Measurements from ENCODE around the gene PTPRN2. TPM values are rescaled to one million over a fixed set of nuclear protein-coding genes. Genes with fewer than 3 reads are reported as not detected.

The PTPRN2 gene
- total and polyA plus RNA-seq, 2 of the 13 experiments (the other 11 are each of a cell fraction or from before 2014, with no cell fraction given): 2.5 to 24.2 TPM

DNA sequence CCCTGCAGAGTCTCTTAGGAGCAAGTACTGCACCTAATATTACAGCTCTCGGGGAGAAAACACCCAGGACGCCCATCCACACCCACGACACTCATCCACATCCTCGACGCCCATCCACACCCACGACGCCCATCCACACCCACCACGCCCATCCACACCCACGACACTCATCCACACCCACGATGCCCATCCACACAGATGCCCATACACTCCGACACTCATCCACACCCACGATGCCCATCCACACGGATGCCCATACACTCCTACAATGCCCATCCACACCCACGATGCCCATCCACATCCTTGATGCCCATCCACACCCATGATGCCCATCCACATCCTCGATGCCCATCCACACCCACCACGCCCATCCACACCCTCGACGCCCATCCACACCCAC is 503.1 kb downstream of the PTPRN2 start:
- Histone ChIP-seq H3K4me2 (ENCODE audit: low read depth, low read length) (no peak overlapping the region), H3K27me3 (ENCODE audit: control insufficient read depth in 1 of 2, insufficient read depth in 2 of 2, low read length in 2 of 2) (no peaks in the 10 kb centered on the region), H3K9ac (ENCODE audit: insufficient read depth, low read depth, low read length) (no peak overlapping the region), H3K4me1 (ENCODE audit: insufficient read depth, low read length) (peaks cover 12% of the 10 kb centered on the region), H3K9me3 (ENCODE audit: low read length) (no peaks in the 10 kb centered on the region), H2AFZ (ENCODE audit: low read length) (no peak overlapping the region), H3K36me3 (replicated peaks in 1 of 2; ENCODE audit: control insufficient read depth in 1 of 2, insufficient read depth in 2 of 2, low read length in 2 of 2) (no peaks in the 10 kb centered on the region; a peak in 1 of 5 replicates), H3K4me3 (replicated peaks in 1 of 3; ENCODE audit: insufficient read depth in 1 of 3, low read depth in 2 of 3, low read length in 3 of 3) (no peak overlapping the region), H4K20me1 (ENCODE audit: insufficient read depth, low read length) (0 out of 2 replicates have a peak, but pooled peaks cover 3% of the 10 kb centered on the region), H3K79me2 (ENCODE audit: insufficient read depth, low read length) (no peaks in the 10 kb centered on the region), H3K27ac (ENCODE audit: extremely low read length, insufficient read depth, low read length) (no peak overlapping the region)
- no TSS peak for BruUV-seq (replicated peaks)
- ChIA-PET CTCF (ENCODE audit: low intra/inter-chr PET ratio, low total read pairs) (no interaction called here), POLR2A (no interaction called here)
- intact Hi-C loops (cut with micrococcal nuclease; ENCODE audit: unreplicated experiment) (no loop called here), in situ Hi-C loops (cut with HindIII; ENCODE audit: extremely low pct_ligation_motif_present, low pct_unique_long_range_greater_than_20kb) (no loop called here)
- ATAC-seq: no peak
- TF ChIP-seq HNRNPL (IDR thresholded peaks at IDR 0.05; ENCODE audit: low read depth, low read length) (peak; percentile 52; the same call in 1 of the 2 replicates), SP5 (CRISPR knock-in tag; IDR thresholded peaks at IDR 0.05; ENCODE audit: borderline replicate concordance, low read depth) (no peak)
- TF ChIP-seq, protein P1, sequence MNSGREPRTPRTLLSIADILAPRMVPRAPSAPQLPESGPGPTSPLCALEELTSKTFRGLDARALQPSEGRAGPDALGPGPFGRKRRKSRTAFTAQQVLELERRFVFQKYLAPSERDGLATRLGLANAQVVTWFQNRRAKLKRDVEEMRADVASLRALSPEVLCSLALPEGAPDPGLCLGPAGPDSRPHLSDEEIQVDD (CRISPR knock-in tag; IDR thresholded peaks at IDR 0.05; ENCODE audit: borderline replicate concordance): no peak
- no peak for DNase-seq (ENCODE audit: low spot score)
- 88% methylated on average over 18 of the region's 18 CpGs for WGBS (ENCODE audit: low lambda C conversion rate)
- FAIRE-seq: no peak

DNA sequence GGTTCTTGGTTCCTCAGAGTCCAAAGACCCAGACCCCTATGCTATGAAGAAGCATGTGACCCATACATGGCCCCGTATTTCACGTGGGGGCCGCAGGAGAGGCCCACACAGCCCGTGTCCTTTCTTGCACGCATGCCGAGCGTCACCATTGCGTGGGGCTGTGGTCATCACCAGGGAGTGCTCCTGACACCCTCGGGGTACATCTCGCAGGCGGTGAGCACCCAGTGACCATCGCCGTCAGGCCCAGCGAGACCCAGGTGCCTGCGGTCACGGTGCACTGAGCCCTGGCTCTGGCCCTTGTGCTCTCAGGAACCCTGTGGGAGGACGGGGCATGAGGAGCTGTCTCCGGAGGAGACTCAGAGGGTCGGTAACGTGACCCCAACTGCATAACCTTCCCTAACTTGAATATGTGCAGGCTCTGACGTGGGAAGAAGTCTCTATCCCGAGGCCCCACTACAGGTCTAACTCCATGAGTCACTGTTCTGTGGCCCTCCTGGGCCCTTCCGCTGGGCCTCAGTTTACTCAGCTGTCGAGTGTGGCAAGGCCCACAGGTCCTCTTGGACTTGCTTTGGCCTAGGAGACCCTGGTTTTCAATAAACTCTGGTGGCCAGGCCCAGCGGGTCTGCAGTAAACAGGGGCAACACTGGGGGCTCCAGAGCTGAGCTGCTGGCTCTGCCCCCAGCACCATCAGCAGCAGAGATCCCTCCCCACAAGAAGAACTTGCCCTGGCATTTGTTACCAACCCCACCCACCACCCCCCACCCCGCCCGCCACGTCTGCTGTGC is 503.9 kb downstream of the PTPRN2 start:
- Histone ChIP-seq H3K79me2 (ENCODE audit: insufficient read depth, low read length) (no peaks in the 10 kb centered on the region), H3K4me2 (ENCODE audit: low read depth, low read length) (no peak overlapping the region), H3K9ac (ENCODE audit: insufficient read depth, low read depth, low read length) (no peak overlapping the region), H3K36me3 (replicated peaks in 1 of 2; ENCODE audit: control insufficient read depth in 1 of 2, insufficient read depth in 2 of 2, low read length in 2 of 2) (no peaks in the 10 kb centered on the region; a peak in 1 of 5 replicates), H3K9me3 (ENCODE audit: low read length) (no peaks in the 10 kb centered on the region), H3K27ac (ENCODE audit: extremely low read length, insufficient read depth, low read length) (no peak overlapping the region), H2AFZ (ENCODE audit: low read length) (no peak overlapping the region), H3K4me1 (ENCODE audit: insufficient read depth, low read length) (peaks cover 12% of the 10 kb centered on the region), H3K27me3 (ENCODE audit: control insufficient read depth in 1 of 2, insufficient read depth in 2 of 2, low read length in 2 of 2) (no peaks in the 10 kb centered on the region), H4K20me1 (ENCODE audit: insufficient read depth, low read length) (0 out of 2 replicates have a peak, but pooled peaks cover 3% of the 10 kb centered on the region), H3K4me3 (replicated peaks in 1 of 3; ENCODE audit: insufficient read depth in 1 of 3, low read depth in 2 of 3, low read length in 3 of 3) (no peak overlapping the region)
- ChIA-PET CTCF (ENCODE audit: low intra/inter-chr PET ratio, low total read pairs) (no interaction called here), POLR2A (no interaction called here)
- no peak for FAIRE-seq
- intact Hi-C loops (cut with micrococcal nuclease; ENCODE audit: unreplicated experiment) (no loop called here), in situ Hi-C loops (cut with HindIII; ENCODE audit: extremely low pct_ligation_motif_present, low pct_unique_long_range_greater_than_20kb) (no loop called here)
- no TSS peak for BruUV-seq (replicated peaks)
- 94% methylated on average over 3 of the region's 28 CpGs for WGBS (ENCODE audit: low lambda C conversion rate)
- no peak for DNase-seq (ENCODE audit: low spot score)
- ATAC-seq: no peak
- TF ChIP-seq SRF (IDR thresholded peaks at IDR 0.05; ENCODE audit: low read depth, low read length) (no peak), ZNF792 (CRISPR knock-in tag; IDR thresholded peaks at IDR 0.05) (no peak), MBNL3 (CRISPR knock-in tag; conservative IDR thresholded peaks at IDR 0.05) (no peak), HMGA1 (CRISPR knock-in tag; conservative IDR thresholded peaks at IDR 0.05) (no peak), PCBP2 (optimal IDR thresholded peaks at IDR 0.05; ENCODE audit: low read depth, low read length, poor library complexity, severe bottlenecking) (no peak)
- TF ChIP-seq, protein P2, sequence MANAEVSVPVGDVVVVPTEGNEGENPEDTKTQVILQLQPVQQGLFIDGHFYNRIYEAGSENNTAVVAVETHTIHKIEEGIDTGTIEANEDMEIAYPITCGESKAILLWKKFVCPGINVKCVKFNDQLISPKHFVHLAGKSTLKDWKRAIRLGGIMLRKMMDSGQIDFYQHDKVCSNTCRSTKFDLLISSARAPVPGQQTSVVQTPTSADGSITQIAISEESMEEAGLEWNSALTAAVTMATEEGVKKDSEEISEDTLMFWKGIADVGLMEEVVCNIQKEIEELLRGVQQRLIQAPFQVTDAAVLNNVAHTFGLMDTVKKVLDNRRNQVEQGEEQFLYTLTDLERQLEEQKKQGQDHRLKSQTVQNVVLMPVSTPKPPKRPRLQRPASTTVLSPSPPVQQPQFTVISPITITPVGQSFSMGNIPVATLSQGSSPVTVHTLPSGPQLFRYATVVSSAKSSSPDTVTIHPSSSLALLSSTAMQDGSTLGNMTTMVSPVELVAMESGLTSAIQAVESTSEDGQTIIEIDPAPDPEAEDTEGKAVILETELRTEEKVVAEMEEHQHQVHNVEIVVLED (CRISPR knock-in tag; IDR thresholded peaks at IDR 0.05; ENCODE audit: borderline replicate concordance): no peak
- TF ChIP-seq, protein P3, sequence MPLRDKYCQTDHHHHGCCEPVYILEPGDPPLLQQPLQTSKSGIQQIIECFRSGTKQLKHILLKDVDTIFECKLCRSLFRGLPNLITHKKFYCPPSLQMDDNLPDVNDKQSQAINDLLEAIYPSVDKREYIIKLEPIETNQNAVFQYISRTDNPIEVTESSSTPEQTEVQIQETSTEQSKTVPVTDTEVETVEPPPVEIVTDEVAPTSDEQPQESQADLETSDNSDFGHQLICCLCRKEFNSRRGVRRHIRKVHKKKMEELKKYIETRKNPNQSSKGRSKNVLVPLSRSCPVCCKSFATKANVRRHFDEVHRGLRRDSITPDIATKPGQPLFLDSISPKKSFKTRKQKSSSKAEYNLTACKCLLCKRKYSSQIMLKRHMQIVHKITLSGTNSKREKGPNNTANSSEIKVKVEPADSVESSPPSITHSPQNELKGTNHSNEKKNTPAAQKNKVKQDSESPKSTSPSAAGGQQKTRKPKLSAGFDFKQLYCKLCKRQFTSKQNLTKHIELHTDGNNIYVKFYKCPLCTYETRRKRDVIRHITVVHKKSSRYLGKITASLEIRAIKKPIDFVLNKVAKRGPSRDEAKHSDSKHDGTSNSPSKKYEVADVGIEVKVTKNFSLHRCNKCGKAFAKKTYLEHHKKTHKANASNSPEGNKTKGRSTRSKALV (CRISPR knock-in tag; IDR thresholded peaks at IDR 0.05): no peak
- TF ChIP-seq, protein P4, sequence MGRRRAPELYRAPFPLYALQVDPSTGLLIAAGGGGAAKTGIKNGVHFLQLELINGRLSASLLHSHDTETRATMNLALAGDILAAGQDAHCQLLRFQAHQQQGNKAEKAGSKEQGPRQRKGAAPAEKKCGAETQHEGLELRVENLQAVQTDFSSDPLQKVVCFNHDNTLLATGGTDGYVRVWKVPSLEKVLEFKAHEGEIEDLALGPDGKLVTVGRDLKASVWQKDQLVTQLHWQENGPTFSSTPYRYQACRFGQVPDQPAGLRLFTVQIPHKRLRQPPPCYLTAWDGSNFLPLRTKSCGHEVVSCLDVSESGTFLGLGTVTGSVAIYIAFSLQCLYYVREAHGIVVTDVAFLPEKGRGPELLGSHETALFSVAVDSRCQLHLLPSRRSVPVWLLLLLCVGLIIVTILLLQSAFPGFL (CRISPR knock-in tag; IDR thresholded peaks at IDR 0.05): no peak
